Adrenal gland (tissue), 5 donors: ENCODE measurements around the gene IGSF9.

Experiments used
- POLR2A ChIP-seq, 2 donors: fragments of 450-650 bp; IDR thresholded peaks; one replicate each; pipeline ENCODE4 v1.6.1; 2017; ENCODE audit warnings: antibody characterized with exemption in 2 of 2, mild to moderate bottlenecking in 2 of 2, moderate library complexity in 1 of 2
- TF ChIP-seq, protein P1 (sequence below), 6 experiments: fragments of 450-650 bp in 4 of 6; fragments of 200-600 bp in 2 of 6; sonication (generic) in 1 of 6; IDR thresholded peaks; 1 replicate in 5 of 6; 2 replicates in 1 of 6; pipeline versions ENCODE4 v1.5.1 to v1.8.0; 2016 to 2021; ENCODE audit warnings: antibody characterized with exemption in 6 of 6, mild to moderate bottlenecking in 2 of 6, moderate library complexity in 1 of 6
- donor health status: DM: no; HTN: no; CAD: no.

DNA sequence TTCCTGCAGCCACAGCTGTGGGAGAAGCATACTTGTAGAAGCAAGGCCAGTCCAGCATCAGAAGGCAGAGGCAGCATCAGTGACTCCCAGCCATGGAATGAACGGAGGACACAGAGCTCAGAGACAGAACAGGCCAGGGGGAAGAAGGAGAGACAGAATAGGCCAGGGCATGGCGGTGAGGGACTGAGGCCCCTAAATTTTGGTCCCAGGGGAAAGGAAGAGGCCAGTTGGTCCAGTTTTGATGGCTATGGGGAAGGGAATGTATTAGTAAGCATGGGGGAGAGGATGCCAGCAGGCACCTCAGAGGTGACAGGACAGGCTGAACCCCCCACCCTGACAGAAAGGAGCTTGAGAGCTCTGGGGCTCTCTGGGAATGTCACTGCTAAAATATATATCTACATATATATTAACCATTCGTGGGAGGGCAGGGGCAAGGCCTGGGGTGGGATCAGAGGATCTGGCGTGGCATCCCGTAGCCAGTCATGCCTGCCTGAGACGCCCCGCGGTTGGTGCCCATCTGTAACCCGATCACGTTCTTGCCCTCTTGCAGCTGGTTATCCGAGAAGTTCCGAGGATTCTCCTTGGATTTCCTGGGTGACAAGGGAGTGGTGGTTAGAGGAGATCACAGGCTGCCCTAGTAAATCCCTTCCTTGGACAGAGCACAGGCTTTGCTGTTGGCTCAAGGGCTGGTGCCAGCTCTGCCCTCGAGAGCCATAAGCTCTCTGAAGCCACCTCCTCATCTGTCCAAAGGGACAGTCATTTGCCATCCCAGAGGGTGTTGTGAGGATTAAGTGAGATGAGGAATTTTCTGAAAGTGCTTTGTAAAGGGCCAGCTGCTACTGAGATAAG, 26.8 kb downstream of the IGSF9 start:
- TF ChIP-seq, protein P1, sequence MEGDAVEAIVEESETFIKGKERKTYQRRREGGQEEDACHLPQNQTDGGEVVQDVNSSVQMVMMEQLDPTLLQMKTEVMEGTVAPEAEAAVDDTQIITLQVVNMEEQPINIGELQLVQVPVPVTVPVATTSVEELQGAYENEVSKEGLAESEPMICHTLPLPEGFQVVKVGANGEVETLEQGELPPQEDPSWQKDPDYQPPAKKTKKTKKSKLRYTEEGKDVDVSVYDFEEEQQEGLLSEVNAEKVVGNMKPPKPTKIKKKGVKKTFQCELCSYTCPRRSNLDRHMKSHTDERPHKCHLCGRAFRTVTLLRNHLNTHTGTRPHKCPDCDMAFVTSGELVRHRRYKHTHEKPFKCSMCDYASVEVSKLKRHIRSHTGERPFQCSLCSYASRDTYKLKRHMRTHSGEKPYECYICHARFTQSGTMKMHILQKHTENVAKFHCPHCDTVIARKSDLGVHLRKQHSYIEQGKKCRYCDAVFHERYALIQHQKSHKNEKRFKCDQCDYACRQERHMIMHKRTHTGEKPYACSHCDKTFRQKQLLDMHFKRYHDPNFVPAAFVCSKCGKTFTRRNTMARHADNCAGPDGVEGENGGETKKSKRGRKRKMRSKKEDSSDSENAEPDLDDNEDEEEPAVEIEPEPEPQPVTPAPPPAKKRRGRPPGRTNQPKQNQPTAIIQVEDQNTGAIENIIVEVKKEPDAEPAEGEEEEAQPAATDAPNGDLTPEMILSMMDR (IDR thresholded peaks at IDR 0.05): no peak
- no peak for TF ChIP-seq POLR2A (IDR thresholded peaks at IDR 0.05)
